SK-N-SH treated with all-trans-retinoic acid at 6 μM for 48 hours (cell line): ENCODE measurements around the gene VTI1A.

ENCODE experiments used
- ATAC-seq: fragments of 200-7000 bp; cut with Tn5 transposase; 3 replicates; pipeline ENCODE4 v1.9.1; 2020; ENCODE audit warnings: mild to moderate bottlenecking, moderate library complexity
- ARNTL ChIP-seq: fragments of 450-650 bp; formaldehyde crosslinking; IDR thresholded peaks from 2 replicates; pipeline ENCODE4 v1.5.0; 2020; ENCODE audit warnings: low read depth, mild to moderate bottlenecking, moderate library complexity, borderline replicate concordance
- BACH2 ChIP-seq: fragments of 250-450 bp; sonication (Bioruptor Pico); IDR thresholded peaks from 2 replicates; pipeline ENCODE4 v1.9.0; 2021; ENCODE audit warnings: mild to moderate bottlenecking, borderline replicate concordance
- CREB5 ChIP-seq: fragments of 250-450 bp; sonication (Bioruptor Pico); IDR thresholded peaks from 2 replicates; pipeline ENCODE4 v1.5.1; 2020; ENCODE audit warnings: low read depth, mild to moderate bottlenecking, moderate library complexity
- CSDC2 ChIP-seq: fragments of 250-450 bp; sonication (Bioruptor Pico); IDR thresholded peaks from 2 replicates; pipeline ENCODE4 v1.5.0; 2020; ENCODE audit warnings: mild to moderate bottlenecking, moderate library complexity
- CSRNP3 ChIP-seq: fragments of 250-450 bp; sonication (Bioruptor Pico); IDR thresholded peaks from 2 replicates; pipeline ENCODE4 v1.5.1; 2021; ENCODE audit warnings: mild to moderate bottlenecking, moderate library complexity
- ESRRG ChIP-seq: fragments of 250-450 bp; sonication (Bioruptor Pico); IDR thresholded peaks from 2 replicates; pipeline ENCODE4 v1.6.1; 2021; ENCODE audit warnings: mild to moderate bottlenecking
- GLIS3 ChIP-seq: fragments of 250-450 bp; sonication (Bioruptor Pico); IDR thresholded peaks from 2 replicates; pipeline ENCODE4 v1.5.0; 2020; ENCODE audit warnings: mild to moderate bottlenecking, moderate library complexity
- ISL1 ChIP-seq: fragments of 250-450 bp; sonication (Bioruptor Pico); IDR thresholded peaks from 2 replicates; pipeline ENCODE4 v2.1.2; 2022; ENCODE audit warnings: mild to moderate bottlenecking, moderate library complexity
- PATZ1 ChIP-seq: fragments of 250-450 bp; sonication (Bioruptor Pico); IDR thresholded peaks from 2 replicates; pipeline ENCODE4 v1.8.0; 2020; ENCODE audit warnings: mild to moderate bottlenecking, moderate library complexity, borderline replicate concordance
- POU6F1 ChIP-seq: fragments of 250-450 bp; sonication (Bioruptor Pico); IDR thresholded peaks from 2 replicates; pipeline ENCODE4 v1.8.0; 2021; ENCODE audit warnings: low read depth, mild to moderate bottlenecking, moderate library complexity, borderline replicate concordance
- PPARA ChIP-seq: fragments of 250-450 bp; sonication (Bioruptor Pico); IDR thresholded peaks from 2 replicates; pipeline ENCODE4 v1.5.0; 2020; ENCODE audit warnings: mild to moderate bottlenecking, borderline replicate concordance
- RARB ChIP-seq: fragments of 250-450 bp; sonication (Bioruptor Pico); IDR thresholded peaks from 2 replicates; pipeline ENCODE4 v1.8.0; 2021; ENCODE audit warnings: mild to moderate bottlenecking, moderate library complexity
- SNAI2 ChIP-seq: fragments of 250-450 bp; sonication (Bioruptor Pico); IDR thresholded peaks from 2 replicates; pipeline ENCODE4 v1.5.0; 2020; ENCODE audit warnings: mild to moderate bottlenecking, moderate library complexity
- TCF4 ChIP-seq: fragments of 250-450 bp; sonication (Bioruptor Pico); IDR thresholded peaks from 2 replicates; pipeline ENCODE4 v1.8.0; 2021; ENCODE audit warnings: mild to moderate bottlenecking, moderate library complexity, borderline replicate concordance
- TOX ChIP-seq: fragments of 250-450 bp; sonication (Bioruptor Pico); IDR thresholded peaks from 2 replicates; pipeline ENCODE4 v1.8.0; 2021; ENCODE audit warnings: mild to moderate bottlenecking, moderate library complexity, borderline replicate concordance
- TSHZ2 ChIP-seq: fragments of 250-450 bp; sonication (Bioruptor Pico); IDR thresholded peaks from 2 replicates; pipeline ENCODE4 v1.5.0; 2020; ENCODE audit warnings: mild to moderate bottlenecking, moderate library complexity
- ZFP30 ChIP-seq: fragments of 450-650 bp; formaldehyde crosslinking; IDR thresholded peaks from 2 replicates; pipeline ENCODE4 v1.5.0; 2022; ENCODE audit warnings: mild to moderate bottlenecking, moderate library complexity
- ZNF70 ChIP-seq: fragments of 450-650 bp; formaldehyde crosslinking; IDR thresholded peaks from 2 replicates; pipeline ENCODE4 v1.5.0; 2020; ENCODE audit warnings: mild to moderate bottlenecking, moderate library complexity
- ZNF8 ChIP-seq: fragments of 450-650 bp; formaldehyde crosslinking; IDR thresholded peaks from 2 replicates; pipeline ENCODE4 v1.5.0; 2020; ENCODE audit warnings: mild to moderate bottlenecking, moderate library complexity

The VTI1A gene

DNA sequence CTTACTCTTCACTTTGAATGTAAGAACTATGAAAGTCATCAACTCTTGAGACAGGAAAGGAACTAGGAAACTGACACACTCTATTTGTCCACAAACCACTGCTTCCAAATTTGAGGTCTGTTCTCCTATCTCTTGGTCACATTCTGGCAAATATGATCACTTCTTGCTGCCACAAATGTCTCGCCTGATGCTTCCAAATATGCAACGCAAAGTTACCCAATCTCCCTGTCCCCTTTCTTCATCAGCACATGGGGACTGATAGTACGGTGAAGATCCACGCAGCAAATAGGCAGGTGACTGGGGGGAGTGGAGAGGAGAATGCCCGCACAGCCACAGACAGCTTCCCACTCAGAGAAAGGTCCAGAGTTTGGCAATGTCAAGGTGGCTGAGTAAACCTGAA is 410.5 kb downstream of the VTI1A start (continued):
- TF ChIP-seq TSHZ2 (CRISPR knock-in tag) = no peak
- no peak for TF ChIP-seq SNAI2
- no peak for TF ChIP-seq TOX (CRISPR knock-in tag)
- no peak for TF ChIP-seq ESRRG (CRISPR knock-in tag)
- TF ChIP-seq ZNF70 (CRISPR knock-in tag) = no peak
- TF ChIP-seq BACH2 = no peak
- TF ChIP-seq PPARA = no peak
- TF ChIP-seq TCF4 = no peak

DNA sequence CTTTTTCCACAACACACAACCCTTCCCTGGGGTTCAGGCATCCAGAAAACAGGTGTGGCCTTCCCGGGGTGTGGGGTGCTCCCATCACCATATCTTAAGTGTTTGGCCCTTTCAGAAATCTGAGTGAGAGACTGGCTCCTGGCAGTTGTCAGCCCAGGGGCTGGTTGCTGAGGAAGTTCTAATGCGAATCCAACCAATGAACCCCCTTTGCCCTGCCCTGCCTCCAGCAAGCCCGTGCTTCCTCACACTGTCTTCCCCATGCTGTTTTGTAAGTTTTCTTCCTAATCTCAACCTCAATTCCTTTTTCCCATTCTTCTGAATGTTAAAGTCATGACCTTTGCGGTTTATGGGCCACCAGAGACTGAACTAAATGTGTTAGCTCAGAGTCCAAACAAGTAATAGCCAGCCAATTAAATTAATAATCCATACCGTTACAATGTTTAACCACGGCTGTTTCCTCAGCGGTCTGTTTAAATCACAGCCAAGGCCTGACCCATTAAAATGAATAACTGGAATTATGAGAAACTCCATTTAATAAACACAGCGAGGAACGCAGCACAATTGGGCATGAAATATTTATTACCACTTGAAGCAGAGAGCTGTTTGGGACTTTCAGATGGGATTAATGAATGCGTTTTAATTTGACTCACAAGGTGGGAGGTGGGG is 412.1 kb downstream of the VTI1A start:
- TF ChIP-seq PPARA (no peak), ZNF8 (CRISPR knock-in tag) (no peak), TSHZ2 (CRISPR knock-in tag) (no peak), CSDC2 (CRISPR knock-in tag) (no peak), BACH2 (no peak), CREB5 (CRISPR knock-in tag) (no peak), RARB (CRISPR knock-in tag) (no peak), CSRNP3 (CRISPR knock-in tag) (no peak), ESRRG (CRISPR knock-in tag) (no peak), ZFP30 (no peak), ISL1 (CRISPR knock-in tag) (no peak), TCF4 (no peak), POU6F1 (CRISPR knock-in tag) (no peak), GLIS3 (no peak)
- ATAC-seq = no peak

DNA sequence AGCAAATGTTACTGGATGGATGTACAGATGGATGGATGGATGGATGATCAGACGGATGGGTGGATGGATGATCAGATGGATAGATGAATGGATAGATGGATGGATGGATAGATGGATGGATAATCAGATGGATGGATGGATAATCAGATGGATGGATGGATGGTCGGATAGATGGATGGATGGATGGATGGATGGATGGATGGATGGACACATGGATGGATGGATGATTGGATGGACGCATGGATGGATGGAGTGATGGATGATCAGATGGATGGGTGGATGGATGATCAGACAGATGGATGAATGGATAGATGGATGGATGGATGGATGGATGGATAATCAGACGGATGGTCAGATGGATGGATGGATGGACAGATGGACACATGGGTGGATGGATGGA is 412.8 kb downstream of the VTI1A start:
- no peak for ATAC-seq
- TF ChIP-seq CSRNP3 (CRISPR knock-in tag) (no peak), ZNF8 (CRISPR knock-in tag) (no peak), PPARA (no peak), TOX (CRISPR knock-in tag) (no peak), CREB5 (CRISPR knock-in tag) (no peak), CSDC2 (CRISPR knock-in tag) (no peak), POU6F1 (CRISPR knock-in tag) (no peak), PATZ1 (CRISPR knock-in tag) (no peak), ARNTL (CRISPR knock-in tag) (no peak)
